Esophagus squamous epithelium (tissue), 5 donors: ENCODE results near the gene SIX5. TPM values are rescaled to one million over a fixed set of nuclear protein-coding genes. Genes with fewer than 3 reads are reported as not detected.

Source experiments
- DNase-seq: peaks from one replicate; lab custom pipeline; 2025; lab: John Stamatoyannopoulos, UW
- H3K27ac ChIP-seq, 4 donors: fragments of 200-600 bp; sonication (generic); one replicate each; pipeline ENCODE4 v1.5.1; 2016 to 2019; ENCODE audit warnings: mild to moderate bottlenecking in 1 of 4
- H3K27me3 ChIP-seq, 4 donors: fragments of 200-600 bp; sonication (generic); 1 replicate in 3 of 4; 2 replicates in 1 of 4; pipeline versions ENCODE4 v1.5.1 to v1.6.0; 2017 to 2021; ENCODE audit warnings: antibody characterized with exemption in 1 of 4
- H3K36me3 ChIP-seq, 3 donors: fragments of 200-600 bp; sonication (generic); one replicate each; pipeline ENCODE4 v1.5.1; 2016 to 2019
- H3K4me1 ChIP-seq, 3 donors: fragments of 200-600 bp; sonication (generic); one replicate each; pipeline ENCODE4 v1.5.1; 2017 to 2019
- H3K4me3 ChIP-seq, 4 donors: fragments of 200-600 bp; sonication (generic); 1 replicate in 3 of 4; 2 replicates in 1 of 4; pipeline ENCODE4 v1.5.1; 2016 to 2019; ENCODE audit warnings: mild to moderate bottlenecking in 2 of 4, moderate library complexity in 1 of 4
- H3K9me3 ChIP-seq, 3 donors: fragments of 200-600 bp; sonication (generic); one replicate each; pipeline ENCODE4 v1.5.1; 2016 to 2019
- CTCF ChIP-seq, 6 experiments: fragments of 450-650 bp in 4 of 6; fragments of 200-600 bp in 2 of 6; sonication (generic) in 2 of 6; IDR thresholded peaks; one replicate each; pipeline ENCODE4 v1.5.1; 2016 to 2019; ENCODE audit warnings: antibody characterized with exemption in 6 of 6, mild to moderate bottlenecking in 4 of 6, moderate library complexity in 4 of 6
- POLR2A ChIP-seq, 4 donors: fragments of 450-650 bp; IDR thresholded peaks; one replicate each; pipeline ENCODE4 v1.6.1; 2017; ENCODE audit warnings: antibody characterized with exemption in 4 of 4, mild to moderate bottlenecking in 4 of 4, moderate library complexity in 3 of 4
- WGBS, 2 donors: methylation state at CpG; one replicate each; pipeline ENCODE4 v1.1.5; 2018; 5-methylcytosine and 5-hydroxymethylcytosine counted together
- intact Hi-C: fragments of 100-400 bp; cut with DNase I; formaldehyde crosslinking; loops from one replicate; pipeline ENCODE4 v1.15.0; 2022
- total RNA-seq, 4 donors: library from RNA; depleted of rRNA; stranded (reverse); fragments of >200 nt; gene quantifications; one replicate each; pipeline ENCODE4 v1.1.0, GENCODE V29; 2016
- donor health status: DM: yes; HTN: yes; CAD: no.

Gene SIX5
- total RNA-seq, 4 donors from 2014 or later: 5.8 to 13.5 (median 10.1) TPM

GRCh38 chr19:45761714-45762113 is 7.3 kb downstream of the SIX5 start:
- WGBS, 2 donors: 80 to 86% methylated on average over 1 to 6 of the region's 17 CpGs
- no peak for DNase-seq
- TF ChIP-seq CTCF (IDR thresholded peaks at IDR 0.05) (no peak), POLR2A (IDR thresholded peaks at IDR 0.05) (no peak)
- no peaks in the 10 kb centered on the region for H3K9me3 ChIP-seq
- no peak overlapping the region for H3K4me3 ChIP-seq
- H3K27ac ChIP-seq: no peak overlapping the region
- H3K36me3 ChIP-seq: peaks cover 0 to 13% (median 0%) of the 10 kb centered on the region in 3 donors
- peaks cover 0 to 11% (median 0%) of the 10 kb centered on the region in 4 donors for H3K27me3 ChIP-seq
- intact Hi-C loops: loop anchor here (10.0 kb wide), 1 partner anchor 47 kb away; no protein-coding TSS in a partner anchor
- peaks cover 11 to 46% (median 28%) of the 10 kb centered on the region in 3 donors for H3K4me1 ChIP-seq

DNA sequence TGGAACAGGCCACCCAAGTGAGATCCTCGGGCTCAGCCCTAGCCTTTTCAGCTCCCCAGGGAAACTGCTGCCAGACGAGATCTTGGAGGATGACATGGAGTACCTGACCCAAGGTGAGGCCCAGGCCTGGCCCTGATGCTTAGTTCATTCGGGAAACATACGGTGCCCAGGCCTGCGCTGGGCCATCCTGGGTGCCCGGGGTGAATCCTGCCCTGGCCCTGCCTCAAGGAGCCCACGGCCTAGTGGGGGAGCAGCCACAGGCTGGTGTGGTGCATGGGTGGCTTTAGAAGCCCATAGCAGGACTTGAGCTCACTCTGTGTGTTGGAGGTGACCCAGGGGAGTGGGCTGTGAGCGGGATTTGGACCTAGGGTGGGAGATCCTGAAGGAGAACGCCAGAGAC is 10.1 kb downstream of the SIX5 start:
- TF ChIP-seq CTCF (IDR thresholded peaks at IDR 0.05) (no peak), POLR2A (IDR thresholded peaks at IDR 0.05) (no peak)
- no peaks in the 10 kb centered on the region for H3K9me3 ChIP-seq
- intact Hi-C loops: no loop called here
- H3K27me3 ChIP-seq: peaks cover 0 to 7% (median 0%) of the 10 kb centered on the region in 4 donors
- no peak for DNase-seq
- 70 to 76% methylated on average over 2 to 3 of the region's 9 CpGs for WGBS, 2 donors
- H3K36me3 ChIP-seq: no peaks in the 10 kb centered on the region
- H3K4me1 ChIP-seq: peaks cover 0 to 18% (median 2%) of the 10 kb centered on the region in 3 donors
- H3K27ac ChIP-seq: no peak overlapping the region
- H3K4me3 ChIP-seq: no peak overlapping the region

DNA sequence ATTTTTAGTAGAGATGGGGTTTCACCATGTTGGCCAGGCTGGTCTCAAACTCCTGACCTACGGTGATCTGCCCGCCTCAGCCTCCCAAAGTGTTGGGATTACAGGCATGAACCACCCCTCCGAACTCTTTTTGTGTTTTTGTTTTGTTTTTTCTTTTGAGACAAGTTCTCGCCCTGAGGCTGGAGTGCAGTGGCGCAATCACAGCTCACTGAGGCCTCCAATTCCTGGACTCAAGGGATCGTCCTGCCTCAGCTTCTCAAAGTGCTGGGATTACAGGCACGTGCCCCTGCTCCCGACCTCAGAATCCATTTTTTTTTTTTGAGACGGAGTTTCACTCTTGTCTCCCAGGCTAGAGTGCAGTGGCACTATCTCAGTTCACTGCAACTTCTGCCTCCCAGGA is 11.4 kb downstream of the SIX5 start:
- no peak for TF ChIP-seq CTCF (IDR thresholded peaks at IDR 0.05)
- no peak for TF ChIP-seq POLR2A (IDR thresholded peaks at IDR 0.05)
- Histone ChIP-seq H3K27ac (no peak overlapping the region), H3K27me3 (peaks cover 0 to 7% (median 0%) of the 10 kb centered on the region in 4 donors), H3K4me1 (peaks cover 0 to 10% (median 0%) of the 10 kb centered on the region in 3 donors), H3K36me3 (no peaks in the 10 kb centered on the region), H3K4me3 (no peak overlapping the region), H3K9me3 (no peaks in the 10 kb centered on the region)
- 54 to 62% methylated on average over 9 of the region's 9 CpGs for WGBS, 2 donors
- DNase-seq: no peak
- intact Hi-C loops: no loop called here

DNA sequence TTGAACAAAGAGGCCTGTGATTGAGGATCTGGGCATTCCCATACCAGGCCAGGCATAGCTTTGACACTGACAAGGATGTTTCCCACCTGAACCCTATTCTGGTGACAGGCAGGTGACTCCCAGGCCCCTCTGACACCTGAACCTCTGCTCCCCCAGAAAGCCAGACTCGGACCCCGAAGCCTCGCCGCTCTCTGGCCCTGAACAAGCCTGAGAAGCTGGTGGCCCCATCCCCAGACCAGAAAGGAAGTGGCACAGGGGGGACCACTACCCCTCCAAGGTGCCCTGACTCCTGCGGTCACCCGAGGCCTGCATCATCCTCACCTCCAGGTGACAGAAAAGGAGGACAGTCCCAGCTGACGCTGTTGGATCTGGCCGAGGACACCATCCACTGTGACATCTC is 14.7 kb downstream of the SIX5 start:
- WGBS, 2 donors: 96% methylated on average over 4 of the region's 8 CpGs; no CpG with 5 or more reads in 1 of the 2 donors
- H3K4me3 ChIP-seq: no peak overlapping the region
- TF ChIP-seq POLR2A (IDR thresholded peaks at IDR 0.05) (no peak), CTCF (IDR thresholded peaks at IDR 0.05) (no peak)
- DNase-seq: no peak
- H3K36me3 ChIP-seq: no peaks in the 10 kb centered on the region
- no peak overlapping the region for H3K27ac ChIP-seq
- H3K4me1 ChIP-seq: peaks cover 0 to 6% (median 0%) of the 10 kb centered on the region in 3 donors
- H3K27me3 ChIP-seq: peaks cover 0 to 7% (median 0%) of the 10 kb centered on the region in 4 donors
- H3K9me3 ChIP-seq: no peaks in the 10 kb centered on the region
- intact Hi-C loops: no loop called here

- Histone ChIP-seq H3K9me3 (no peaks in the 10 kb centered on the region), H3K36me3 (no peaks in the 10 kb centered on the region), H3K4me1 (peaks cover 0 to 6% (median 0%) of the 10 kb centered on the region in 3 donors), H3K27me3 (peaks cover 0 to under 1% (median 0%) of the 10 kb centered on the region in 4 donors), H3K4me3 (no peak overlapping the region), H3K27ac (no peak overlapping the region)
- 73 to 100% methylated on average over 2 to 3 of the region's 6 CpGs for WGBS, 2 donors
- no peak for TF ChIP-seq POLR2A (IDR thresholded peaks at IDR 0.05)
- TF ChIP-seq CTCF (IDR thresholded peaks at IDR 0.05): no peak
- intact Hi-C loops: no loop called here
- no peak for DNase-seq
Observed at GRCh38 chr19:45753548-45753947, 15.5 kb downstream of the SIX5 start.
